HG02759 (cell line): ENCODE data around the gene FXYD5.

Experiments
- ATAC-seq: cut with Tn5 transposase; IDR thresholded peaks from one replicate; pipeline ENCODE4 v1.9.1; 2021; ENCODE audit warnings: mild to moderate bottlenecking, moderate library complexity; ENCODE audit not compliant: unreplicated experiment

FXYD5 gene

GRCh38 chr19:35155441-35155840, 906 bp downstream of the FXYD5 start:
- ATAC-seq, result no peak

- no peak for ATAC-seq
Observed at GRCh38 chr19:35155981-35156672, 1.6 kb downstream of the FXYD5 start.

- no peak for ATAC-seq
Observed at GRCh38 chr19:35156673-35157014, 2.1 kb downstream of the FXYD5 start.

- no peak for ATAC-seq
Observed at GRCh38 chr19:35157431-35157830, 2.9 kb downstream of the FXYD5 start.

GRCh38 chr19:35159606-35160005, 5.1 kb downstream of the FXYD5 start:
- no peak for ATAC-seq

GRCh38 chr19:35160629-35161433, 6.3 kb downstream of the FXYD5 start:
- no peak for ATAC-seq

- no peak for ATAC-seq
Observed at GRCh38 chr19:35161434-35161743, 6.9 kb downstream of the FXYD5 start.

- no peak for ATAC-seq
Observed at GRCh38 chr19:35162471-35163326, 8.2 kb downstream of the FXYD5 start.

- no peak for ATAC-seq
Observed at GRCh38 chr19:35164418-35164817, 9.9 kb downstream of the FXYD5 start.

- ATAC-seq, result no peak
Observed at GRCh38 chr19:35165200-35166058, 10.9 kb downstream of the FXYD5 start.

- ATAC-seq, result no peak
Observed at GRCh38 chr19:35166100-35167063, 11.8 kb downstream of the FXYD5 start.

- ATAC-seq, result no peak
Observed at GRCh38 chr19:35167251-35168119, 12.9 kb downstream of the FXYD5 start.

- ATAC-seq, result no peak
Observed at GRCh38 chr19:35168196-35168595, 13.7 kb downstream of the FXYD5 start.

- no peak for ATAC-seq
Observed at GRCh38 chr19:35169221-35169995, 14.9 kb downstream of the FXYD5 start.

- no peak for ATAC-seq
Observed at GRCh38 chr19:35170359-35171061, 16.0 kb downstream of the FXYD5 start.

- ATAC-seq, result no peak
Observed at GRCh38 chr19:35171730-35172129, 17.2 kb downstream of the FXYD5 start.

GRCh38 chr19:35174226-35174625, 19.7 kb downstream of the FXYD5 start:
- ATAC-seq, result no peak
